Measurements from ENCODE around the gene DOLPP1. TPM values are rescaled to one million over a fixed set of nuclear protein-coding genes. Genes with fewer than 3 reads are reported as not detected.

DOLPP1 gene, protein sequence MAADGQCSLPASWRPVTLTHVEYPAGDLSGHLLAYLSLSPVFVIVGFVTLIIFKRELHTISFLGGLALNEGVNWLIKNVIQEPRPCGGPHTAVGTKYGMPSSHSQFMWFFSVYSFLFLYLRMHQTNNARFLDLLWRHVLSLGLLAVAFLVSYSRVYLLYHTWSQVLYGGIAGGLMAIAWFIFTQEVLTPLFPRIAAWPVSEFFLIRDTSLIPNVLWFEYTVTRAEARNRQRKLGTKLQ
- 10 to 100 TPM in 1 of 2 donors, 1 to 10 TPM in 1; 7.0 to 17.6 TPM for total RNA-seq
- 10 to 100 TPM in 1 of 2 donors, 1 to 10 TPM in 1; 7.8 to 12.2 TPM for polyA plus RNA-seq
- long read RNA-seq, donor 1, partial matches to known transcripts: 7 of 12 reads
- long read RNA-seq, donor 1, other reads (novel, unspliced or antisense): 0 of 12 reads
- long read RNA-seq, donor 2, partial matches to known transcripts: 0 of 3 reads
- long read RNA-seq, donor 2, other reads (novel, unspliced or antisense): 0 of 3 reads
- long read RNA-seq, donor 3, partial matches to known transcripts: 0 of 3 reads
- long read RNA-seq, donor 3, other reads (novel, unspliced or antisense): 0 of 3 reads
- long read RNA-seq, donor 4, partial matches to known transcripts: 12 of 14 reads
- long read RNA-seq, donor 4, other reads (novel, unspliced or antisense): 0 of 14 reads
- long read RNA-seq, donor 5, transcript DOLPP1-202 (8 exons, 2,177 nt): major isoform, 7 of 24 reads
- long read RNA-seq, donor 5, partial matches to known transcripts: 15 of 24 reads
- long read RNA-seq, donor 5, other reads (novel, unspliced or antisense): 0 of 24 reads

DNA sequence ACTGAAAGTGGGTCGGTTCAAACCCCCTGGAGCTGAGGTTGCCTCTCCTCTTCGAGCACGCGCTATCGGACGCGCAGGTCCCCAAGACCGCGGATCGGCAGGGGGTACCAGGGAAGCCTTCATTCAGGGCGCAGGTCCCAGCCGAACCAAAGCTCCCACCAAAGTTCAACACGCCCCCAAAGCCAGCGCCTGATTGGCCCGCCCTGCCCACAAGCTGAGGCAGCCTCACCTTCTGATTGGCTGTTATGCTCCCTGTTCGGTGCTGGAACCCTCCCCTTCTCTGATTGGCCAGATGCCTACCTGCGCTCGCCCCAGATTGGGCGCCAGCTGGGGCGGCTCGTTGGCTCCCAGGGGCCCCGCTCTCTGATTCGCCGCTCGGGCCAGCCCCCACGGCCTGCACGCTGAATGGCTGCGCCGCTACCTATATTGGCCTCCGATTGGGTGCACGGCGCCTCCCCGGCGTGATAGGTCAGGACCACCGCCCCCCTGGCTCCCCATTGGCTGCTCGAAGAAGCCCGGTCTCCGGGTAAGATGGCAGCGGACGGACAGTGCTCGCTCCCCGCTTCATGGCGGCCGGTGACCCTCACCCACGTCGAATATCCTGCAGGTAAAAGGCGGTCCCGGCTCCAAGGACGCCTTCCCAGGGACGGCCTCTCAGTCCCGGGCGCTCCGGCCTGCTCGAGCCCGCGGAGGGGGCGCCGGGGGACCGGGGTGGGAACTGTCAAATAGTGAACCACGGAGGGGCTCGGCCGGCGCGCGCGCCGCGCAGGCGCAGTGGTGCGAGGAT lies at the start of gene DOLPP1:
DOLPP1 (plus strand) TSS at position 511 of the 787 bp plus-strand sequence; CDS start at position 532, 21 bp downstream.
- Histone ChIP-seq H3K9me3 (ENCODE audit: control insufficient read depth in 4 of 4, insufficient read depth in 3 of 4, low read length in 3 of 4) (no peaks in the 10 kb centered on the region), H3K9ac (ENCODE audit: insufficient read depth in 1 of 2, low read length in 2 of 2) (peak within 1 kb of the TSS in 1 of 2 donors; percentile 42), H3K27ac (ENCODE audit: low read depth in 1 of 2, low read length in 1 of 2) (peak within 1 kb of the TSS; percentile 55 to 67), H3K4me3 (peak within 1 kb of the TSS; percentile 63), H3K36me3 (ENCODE audit: control insufficient read depth in 4 of 4, insufficient read depth in 4 of 4, low read length in 4 of 4) (peaks cover 0 to 13% (median 6%) of the 10 kb centered on the region in 4 donors), H3K4me1 (ENCODE audit: control insufficient read depth in 5 of 5, insufficient read depth in 5 of 5, low read length in 5 of 5) (peaks cover 0 to 14% (median 5%) of the 10 kb centered on the region in 5 donors), H3K27me3 (ENCODE audit: control insufficient read depth in 3 of 3, insufficient read depth in 3 of 3, low read length in 2 of 3) (no peaks in the 10 kb centered on the region)
- DNase-seq: peak; percentile 99 to 100 (median 100)
- TF ChIP-seq, protein P1, sequence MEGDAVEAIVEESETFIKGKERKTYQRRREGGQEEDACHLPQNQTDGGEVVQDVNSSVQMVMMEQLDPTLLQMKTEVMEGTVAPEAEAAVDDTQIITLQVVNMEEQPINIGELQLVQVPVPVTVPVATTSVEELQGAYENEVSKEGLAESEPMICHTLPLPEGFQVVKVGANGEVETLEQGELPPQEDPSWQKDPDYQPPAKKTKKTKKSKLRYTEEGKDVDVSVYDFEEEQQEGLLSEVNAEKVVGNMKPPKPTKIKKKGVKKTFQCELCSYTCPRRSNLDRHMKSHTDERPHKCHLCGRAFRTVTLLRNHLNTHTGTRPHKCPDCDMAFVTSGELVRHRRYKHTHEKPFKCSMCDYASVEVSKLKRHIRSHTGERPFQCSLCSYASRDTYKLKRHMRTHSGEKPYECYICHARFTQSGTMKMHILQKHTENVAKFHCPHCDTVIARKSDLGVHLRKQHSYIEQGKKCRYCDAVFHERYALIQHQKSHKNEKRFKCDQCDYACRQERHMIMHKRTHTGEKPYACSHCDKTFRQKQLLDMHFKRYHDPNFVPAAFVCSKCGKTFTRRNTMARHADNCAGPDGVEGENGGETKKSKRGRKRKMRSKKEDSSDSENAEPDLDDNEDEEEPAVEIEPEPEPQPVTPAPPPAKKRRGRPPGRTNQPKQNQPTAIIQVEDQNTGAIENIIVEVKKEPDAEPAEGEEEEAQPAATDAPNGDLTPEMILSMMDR (IDR thresholded peaks at IDR 0.05; ENCODE audit: control extremely low read depth, extremely low read depth): no peak
- peak; percentile 99 for ATAC-seq (ENCODE audit: insufficient read depth, low FRiP score)
- WGBS, 2 donors: 1% methylated on average over 60 to 70 of the region's 70 CpGs

DNA sequence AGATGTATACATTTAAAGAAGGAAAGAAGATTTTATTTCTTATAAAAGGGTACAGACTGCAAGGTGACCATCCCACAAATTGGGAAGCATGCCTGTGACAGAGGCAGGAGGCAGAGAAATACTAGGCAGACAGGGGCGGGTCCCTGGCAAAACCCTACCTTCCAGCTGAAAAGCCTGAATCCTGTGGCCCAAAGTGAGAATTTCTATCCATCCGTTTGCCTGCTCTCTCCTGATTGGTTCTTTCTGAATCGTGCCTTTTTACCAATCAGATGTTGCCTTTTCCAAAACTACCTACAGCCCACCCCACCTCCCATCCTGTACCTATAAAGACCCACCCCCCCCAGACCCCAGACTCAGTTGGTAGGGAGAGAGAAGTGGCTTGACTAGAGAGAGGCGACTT lies 49.4 kb upstream of the DOLPP1 start:
- Histone ChIP-seq H3K9ac (ENCODE audit: insufficient read depth in 1 of 2, low read length in 2 of 2) (no peak overlapping the region), H3K4me1 (ENCODE audit: control insufficient read depth in 5 of 5, insufficient read depth in 5 of 5, low read length in 5 of 5) (peaks cover 0 to 16% (median 4%) of the 10 kb centered on the region in 5 donors), H3K9me3 (ENCODE audit: control insufficient read depth in 4 of 4, insufficient read depth in 3 of 4, low read length in 3 of 4) (no peaks in the 10 kb centered on the region), H3K27ac (ENCODE audit: low read depth in 1 of 2, low read length in 1 of 2) (no peak overlapping the region), H3K27me3 (ENCODE audit: control insufficient read depth in 3 of 3, insufficient read depth in 3 of 3, low read length in 2 of 3) (no peaks in the 10 kb centered on the region), H3K36me3 (ENCODE audit: control insufficient read depth in 4 of 4, insufficient read depth in 4 of 4, low read length in 4 of 4) (peaks cover 0 to under 1% (median 0%) of the 10 kb centered on the region in 4 donors), H3K4me3 (no peak overlapping the region)
- WGBS, 2 donors: 74 to 80% methylated on average over 4 of the region's 4 CpGs
- TF ChIP-seq, protein P1 (IDR thresholded peaks at IDR 0.05; ENCODE audit: control extremely low read depth, extremely low read depth): no peak
- ATAC-seq (ENCODE audit: insufficient read depth, low FRiP score): no peak
- no peak for DNase-seq

DNA sequence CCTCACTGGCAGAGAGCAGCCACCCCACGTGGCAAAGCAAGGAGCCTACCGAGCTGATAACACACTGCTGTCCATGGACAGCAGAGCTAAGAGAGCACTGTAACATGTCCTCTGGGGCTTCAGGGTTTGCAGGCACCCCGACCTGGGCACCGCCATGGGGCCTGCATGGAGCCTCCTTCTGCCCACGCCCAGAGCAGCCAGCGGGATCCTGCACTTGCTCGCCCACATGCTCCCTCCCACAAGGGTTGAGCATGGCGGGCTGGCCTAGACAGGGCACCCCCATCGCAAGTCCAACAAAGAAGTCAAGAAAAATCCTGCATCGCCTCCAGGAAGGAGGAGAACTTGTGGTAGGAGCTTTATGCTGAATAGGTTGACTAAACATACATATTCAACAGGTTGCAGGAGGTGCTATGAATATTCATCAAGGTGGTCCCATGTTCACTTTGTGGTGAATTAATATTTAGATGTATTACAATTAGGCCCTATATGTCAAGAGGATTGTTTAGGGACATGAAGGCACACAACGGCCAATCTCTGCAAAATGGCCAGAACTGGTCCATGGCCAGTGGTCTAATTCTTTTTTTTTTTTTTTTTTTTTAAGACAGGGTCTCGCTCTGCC lies 48.3 kb upstream of the DOLPP1 start:
- no peak overlapping the region for H3K27ac ChIP-seq (ENCODE audit: low read depth in 1 of 2, low read length in 1 of 2)
- no peak overlapping the region for H3K4me3 ChIP-seq
- H3K9me3 ChIP-seq (ENCODE audit: control insufficient read depth in 4 of 4, insufficient read depth in 3 of 4, low read length in 3 of 4): no peaks in the 10 kb centered on the region
- peaks cover 0 to 15% (median 3%) of the 10 kb centered on the region in 5 donors for H3K4me1 ChIP-seq (ENCODE audit: control insufficient read depth in 5 of 5, insufficient read depth in 5 of 5, low read length in 5 of 5)
- TF ChIP-seq, protein P1 (IDR thresholded peaks at IDR 0.05; ENCODE audit: control extremely low read depth, extremely low read depth): no peak
- H3K36me3 ChIP-seq (ENCODE audit: control insufficient read depth in 4 of 4, insufficient read depth in 4 of 4, low read length in 4 of 4): peaks cover 0 to 3% (median 0%) of the 10 kb centered on the region in 4 donors
- no peaks in the 10 kb centered on the region for H3K27me3 ChIP-seq (ENCODE audit: control insufficient read depth in 3 of 3, insufficient read depth in 3 of 3, low read length in 2 of 3)
- WGBS, 2 donors: 86 to 87% methylated on average over 12 of the region's 12 CpGs
- H3K9ac ChIP-seq (ENCODE audit: insufficient read depth in 1 of 2, low read length in 2 of 2): no peak overlapping the region
- DNase-seq (no peak), ATAC-seq (ENCODE audit: insufficient read depth, low FRiP score) (no peak)
